ENCODE results near the gene HSPG2.
"Not testable (repeated sequence)": the region's sequence is repeated elsewhere in the genome, so short reads cannot be mapped to it uniquely, and the experiment has no call there.

Gene HSPG2

DNA sequence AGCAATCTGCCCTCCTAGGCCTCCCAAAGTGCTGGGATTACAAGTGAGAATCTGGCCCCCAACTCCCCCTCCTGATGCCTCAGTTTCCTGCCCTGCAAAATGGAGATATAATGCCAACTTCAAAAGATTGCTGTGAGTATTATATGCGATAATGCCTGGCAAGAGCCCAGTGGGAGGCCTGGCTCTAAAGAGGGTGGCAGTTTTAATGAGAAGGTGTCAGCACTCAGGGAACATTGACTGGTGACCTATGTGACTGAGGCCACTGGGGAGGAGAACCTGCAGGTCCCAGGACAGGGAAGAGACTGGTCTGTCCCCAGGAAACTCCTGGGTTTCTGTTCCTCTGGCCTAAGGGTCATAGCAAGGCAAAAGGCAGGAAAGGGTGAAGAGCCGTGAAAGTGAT, 11.0 kb downstream of the HSPG2 start:
- H3K4me1 ChIP-seq (ENCODE audit: control insufficient read depth in 5 of 5, insufficient read depth in 5 of 5, low read length in 5 of 5): peaks cover 45 to 98% (median 86%) of the 10 kb centered on the region in 5 donors
- H3K36me3 ChIP-seq (ENCODE audit: control insufficient read depth in 5 of 5, insufficient read depth in 5 of 5, low read length in 5 of 5): peaks cover 0 to 39% (median 5%) of the 10 kb centered on the region in 5 donors
- H3K4me3 ChIP-seq (ENCODE audit: low read depth in 1 of 5, low read length in 5 of 5): no peak overlapping the region
- no peaks in the 10 kb centered on the region for H3K9me3 ChIP-seq (ENCODE audit: control insufficient read depth in 5 of 5, low read length in 5 of 5)
- H3K9ac ChIP-seq (ENCODE audit: low read length in 5 of 5): peak overlapping the region in 3 of 5 donors; percentile 14 to 56 (median 44)
- no peaks in the 10 kb centered on the region for H3K27me3 ChIP-seq (ENCODE audit: control insufficient read depth in 5 of 5, insufficient read depth in 4 of 5, low read length in 5 of 5)
- peak overlapping the region; percentile 95 for H3K27ac ChIP-seq (ENCODE audit: low read depth, low read length)

DNA sequence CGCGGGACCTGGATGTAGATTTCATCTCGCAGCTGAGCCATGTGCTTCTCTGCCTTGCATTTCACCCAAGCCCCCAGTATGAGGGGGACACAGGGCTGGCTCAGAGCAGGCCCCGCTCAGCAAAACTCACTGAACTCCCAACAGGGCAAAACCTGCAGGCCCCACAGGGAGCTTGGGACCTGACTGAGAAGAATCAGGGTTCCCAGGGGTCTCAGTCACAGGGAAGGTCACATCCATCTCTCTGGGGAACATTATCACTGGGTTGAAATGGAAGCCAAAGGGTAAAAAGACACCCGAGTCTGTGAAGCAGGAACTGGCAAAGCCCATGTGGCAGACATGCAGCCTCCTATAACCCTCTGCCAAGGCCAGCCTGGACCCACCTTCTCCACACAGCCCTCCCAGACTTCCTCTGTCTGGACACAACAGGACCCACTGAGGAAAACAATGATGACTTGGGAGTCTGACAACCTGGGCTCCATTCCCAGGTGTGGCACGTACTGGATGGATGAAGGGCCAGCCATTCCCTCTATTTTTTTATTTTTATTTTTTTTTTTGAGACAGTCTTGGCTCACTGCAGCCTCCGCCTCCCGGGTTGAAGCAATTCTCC, 11.7 kb downstream of the HSPG2 start:
- H3K4me3 ChIP-seq (ENCODE audit: low read depth in 1 of 5, low read length in 5 of 5): peak overlapping the region in 1 of 5 donors; percentile 10
- H3K9me3 ChIP-seq (ENCODE audit: control insufficient read depth in 5 of 5, low read length in 5 of 5): no peaks in the 10 kb centered on the region
- peaks cover 47 to 98% (median 86%) of the 10 kb centered on the region in 5 donors for H3K4me1 ChIP-seq (ENCODE audit: control insufficient read depth in 5 of 5, insufficient read depth in 5 of 5, low read length in 5 of 5)
- no peaks in the 10 kb centered on the region for H3K27me3 ChIP-seq (ENCODE audit: control insufficient read depth in 5 of 5, insufficient read depth in 4 of 5, low read length in 5 of 5)
- peak overlapping the region; percentile 95 for H3K27ac ChIP-seq (ENCODE audit: low read depth, low read length)
- peaks cover 0 to 36% (median 5%) of the 10 kb centered on the region in 5 donors for H3K36me3 ChIP-seq (ENCODE audit: control insufficient read depth in 5 of 5, insufficient read depth in 5 of 5, low read length in 5 of 5)
- peak overlapping the region in 3 of 5 donors; percentile 1 to 20 (median 3) for H3K9ac ChIP-seq (ENCODE audit: low read length in 5 of 5)

DNA sequence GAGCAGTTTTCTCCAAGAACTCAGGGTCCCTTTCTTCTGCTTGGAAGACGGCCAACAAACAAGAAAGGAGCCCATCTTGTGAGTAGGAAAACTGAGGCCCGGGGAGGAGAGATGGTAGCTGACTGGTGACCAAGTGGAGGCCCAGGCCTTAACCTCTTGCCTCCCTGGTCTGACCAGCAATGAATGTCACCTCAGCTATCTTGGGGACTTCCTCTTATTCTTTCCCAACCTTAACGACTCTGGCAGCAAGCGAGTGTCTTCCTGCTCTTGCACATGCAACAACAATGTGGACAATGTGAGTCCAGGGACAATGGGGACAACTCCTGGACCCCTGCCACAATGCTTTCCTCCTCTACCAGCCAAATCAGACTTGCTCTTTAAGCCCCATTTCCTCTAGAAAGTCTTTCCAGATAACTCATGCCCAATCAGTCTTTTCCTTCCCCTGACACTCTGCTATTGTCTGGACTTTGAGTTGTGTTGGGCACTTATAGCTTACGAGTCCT, 12.6 kb downstream of the HSPG2 start:
- H3K4me1 ChIP-seq (ENCODE audit: control insufficient read depth in 5 of 5, insufficient read depth in 5 of 5, low read length in 5 of 5): peaks cover 49 to 96% (median 86%) of the 10 kb centered on the region in 5 donors
- H3K4me3 ChIP-seq (ENCODE audit: low read depth in 1 of 5, low read length in 5 of 5): peak overlapping the region in 2 of 5 donors; percentile 10 to 42

DNA sequence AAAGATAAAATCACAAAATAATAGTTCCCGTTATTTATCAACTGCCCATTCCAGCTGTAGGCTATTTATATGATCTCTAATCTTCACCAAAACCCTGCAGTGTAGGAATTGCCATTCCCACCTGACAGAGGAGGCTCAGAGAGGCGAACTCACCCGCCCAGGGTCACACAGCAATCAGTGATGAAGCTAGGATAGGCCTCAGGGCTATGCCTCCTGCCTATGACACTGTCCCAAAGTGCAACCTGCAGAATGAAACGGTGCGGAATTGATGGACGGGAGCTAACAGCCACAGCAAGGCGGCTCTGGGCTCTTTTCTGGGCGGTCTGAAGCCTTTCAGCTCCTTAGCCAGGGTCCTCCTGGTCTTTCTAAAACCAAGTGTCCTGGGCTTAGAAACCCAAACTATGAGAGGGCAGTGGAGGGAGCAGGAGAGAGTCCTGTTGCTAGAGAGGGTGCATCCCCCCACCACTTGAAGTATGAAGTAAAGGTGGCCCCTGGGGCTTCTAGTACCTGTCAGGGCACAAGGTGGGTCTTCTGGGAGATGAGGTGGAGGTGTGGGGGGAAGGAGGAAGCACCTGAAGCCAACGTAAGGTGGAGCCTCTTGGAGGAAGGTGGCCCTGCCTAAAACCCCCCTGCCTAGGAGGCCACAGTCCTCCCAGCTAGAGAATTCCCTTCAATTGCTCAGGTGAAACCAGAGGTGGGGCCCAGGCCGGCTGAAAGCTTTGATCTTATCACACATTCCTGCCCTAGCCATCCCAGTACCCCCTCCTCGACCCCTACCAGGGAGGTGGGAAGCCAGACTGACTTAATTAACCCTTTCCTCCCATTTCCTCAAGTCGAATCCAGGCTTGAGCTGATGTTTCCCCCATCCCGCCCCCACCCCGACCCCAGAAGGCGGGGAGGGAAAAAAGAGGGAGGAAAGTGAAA, 14.8 kb downstream of the HSPG2 start:
- peaks cover 0 to 32% (median 11%) of the 10 kb centered on the region in 5 donors for H3K36me3 ChIP-seq (ENCODE audit: control insufficient read depth in 5 of 5, insufficient read depth in 5 of 5, low read length in 5 of 5)
- no peaks in the 10 kb centered on the region for H3K9me3 ChIP-seq (ENCODE audit: control insufficient read depth in 5 of 5, low read length in 5 of 5)
- peak overlapping the region in 1 of 5 donors; percentile 19 for H3K4me3 ChIP-seq (ENCODE audit: low read depth in 1 of 5, low read length in 5 of 5)
- H3K4me1 ChIP-seq (ENCODE audit: control insufficient read depth in 5 of 5, insufficient read depth in 5 of 5, low read length in 5 of 5): peaks cover 43 to 92% (median 83%) of the 10 kb centered on the region in 5 donors
- no peaks in the 10 kb centered on the region for H3K27me3 ChIP-seq (ENCODE audit: control insufficient read depth in 5 of 5, insufficient read depth in 4 of 5, low read length in 5 of 5)
- peak overlapping the region; percentile 95 for H3K27ac ChIP-seq (ENCODE audit: low read depth, low read length)
- H3K9ac ChIP-seq (ENCODE audit: low read length in 5 of 5): peak overlapping the region in 2 of 5 donors; percentile 37 to 58

More for the DNA sequence above, 12.6 kb downstream of the HSPG2 start:
- no peaks in the 10 kb centered on the region for H3K9me3 ChIP-seq (ENCODE audit: control insufficient read depth in 5 of 5, low read length in 5 of 5)
- H3K27ac ChIP-seq (ENCODE audit: low read depth, low read length): peak overlapping the region; percentile 95
- H3K27me3 ChIP-seq (ENCODE audit: control insufficient read depth in 5 of 5, insufficient read depth in 4 of 5, low read length in 5 of 5): no peaks in the 10 kb centered on the region
- peaks cover 0 to 33% (median 6%) of the 10 kb centered on the region in 5 donors for H3K36me3 ChIP-seq (ENCODE audit: control insufficient read depth in 5 of 5, insufficient read depth in 5 of 5, low read length in 5 of 5)
- peak overlapping the region in 3 of 5 donors; percentile 21 to 67 (median 35) for H3K9ac ChIP-seq (ENCODE audit: low read length in 5 of 5)

DNA sequence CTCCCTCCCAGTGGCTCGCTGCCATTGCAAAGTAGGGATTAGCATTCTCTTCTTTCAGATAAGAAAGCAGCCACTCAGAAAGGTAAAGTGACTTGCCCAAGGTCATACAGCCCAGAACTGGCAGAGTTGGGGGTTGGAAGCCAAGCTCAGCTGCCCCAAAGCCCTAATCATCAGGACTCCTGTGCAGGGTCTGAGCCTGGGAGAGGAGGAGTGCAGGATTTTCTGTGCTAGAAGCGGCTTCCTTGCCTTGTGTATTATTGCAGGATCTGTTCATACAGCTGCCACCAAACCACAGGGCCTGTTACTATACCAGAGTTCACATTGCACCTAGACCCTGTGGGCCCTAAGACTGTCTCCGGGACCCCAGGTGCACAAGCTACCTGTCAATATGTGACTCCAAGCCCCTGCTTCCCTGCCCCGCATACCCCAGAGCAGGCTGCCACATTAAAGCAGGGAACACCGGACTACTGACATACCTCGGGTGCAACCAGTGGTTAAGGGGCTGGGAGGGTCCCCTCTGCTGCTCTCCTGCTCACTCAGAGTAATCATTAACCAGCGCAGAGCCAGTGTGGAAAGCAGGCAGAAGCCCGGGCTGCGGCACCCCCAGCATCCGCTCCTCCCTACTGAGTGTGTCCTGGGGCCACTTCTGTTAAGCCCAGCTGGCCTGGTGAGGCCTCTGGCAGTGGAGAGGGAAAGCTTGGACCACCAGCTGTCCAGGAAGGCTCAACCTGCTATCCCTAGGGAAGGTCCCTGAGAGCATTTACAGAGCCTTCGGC, 15.8 kb downstream of the HSPG2 start:
- no peaks in the 10 kb centered on the region for H3K27me3 ChIP-seq (ENCODE audit: control insufficient read depth in 5 of 5, insufficient read depth in 4 of 5, low read length in 5 of 5)
- H3K36me3 ChIP-seq (ENCODE audit: control insufficient read depth in 5 of 5, insufficient read depth in 5 of 5, low read length in 5 of 5): peaks cover 0 to 34% (median 11%) of the 10 kb centered on the region in 5 donors
- H3K4me1 ChIP-seq (ENCODE audit: control insufficient read depth in 5 of 5, insufficient read depth in 5 of 5, low read length in 5 of 5): peaks cover 42 to 89% (median 78%) of the 10 kb centered on the region in 5 donors
- H3K27ac ChIP-seq (ENCODE audit: low read depth, low read length): peak overlapping the region; percentile 95
- H3K9me3 ChIP-seq (ENCODE audit: control insufficient read depth in 5 of 5, low read length in 5 of 5): no peaks in the 10 kb centered on the region
- H3K4me3 ChIP-seq (ENCODE audit: low read depth in 1 of 5, low read length in 5 of 5): peak overlapping the region in 1 of 5 donors; percentile 19
- H3K9ac ChIP-seq (ENCODE audit: low read length in 5 of 5): peak overlapping the region in 4 of 5 donors; percentile 2 to 58 (median 14)

DNA sequence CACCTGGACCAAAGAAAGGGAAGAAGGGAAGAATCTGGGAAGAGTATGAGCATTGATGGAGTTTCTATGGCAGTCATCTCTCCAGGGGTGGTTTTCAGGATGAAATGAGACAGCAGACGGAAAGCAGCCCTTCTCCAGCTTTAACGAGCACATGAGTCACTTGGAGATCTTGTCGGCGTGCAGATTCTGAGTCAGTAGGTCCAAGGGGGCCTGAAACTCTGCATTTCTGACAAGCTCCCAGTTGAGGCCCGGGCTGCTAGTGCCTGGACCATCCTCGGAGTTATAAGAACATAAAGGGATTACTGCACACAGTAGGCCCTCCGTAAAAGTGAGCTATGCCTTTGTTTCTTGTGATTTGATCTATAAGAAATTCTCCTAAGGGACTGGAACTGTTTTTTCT, 17.6 kb downstream of the HSPG2 start:
- Histone ChIP-seq H3K4me1 (ENCODE audit: control insufficient read depth in 5 of 5, insufficient read depth in 5 of 5, low read length in 5 of 5) (peaks cover 36 to 86% (median 72%) of the 10 kb centered on the region in 5 donors), H3K9me3 (ENCODE audit: control insufficient read depth in 5 of 5, low read length in 5 of 5) (no peaks in the 10 kb centered on the region), H3K27ac (ENCODE audit: low read depth, low read length) (peak overlapping the region; percentile 95), H3K27me3 (ENCODE audit: control insufficient read depth in 5 of 5, insufficient read depth in 4 of 5, low read length in 5 of 5) (peaks cover 0 to 3% (median 0%) of the 10 kb centered on the region in 5 donors), H3K36me3 (ENCODE audit: control insufficient read depth in 5 of 5, insufficient read depth in 5 of 5, low read length in 5 of 5) (peaks cover 0 to 37% (median 18%) of the 10 kb centered on the region in 5 donors), H3K4me3 (ENCODE audit: low read depth in 1 of 5, low read length in 5 of 5) (no peak overlapping the region), H3K9ac (ENCODE audit: low read length in 5 of 5) (no peak overlapping the region)

DNA sequence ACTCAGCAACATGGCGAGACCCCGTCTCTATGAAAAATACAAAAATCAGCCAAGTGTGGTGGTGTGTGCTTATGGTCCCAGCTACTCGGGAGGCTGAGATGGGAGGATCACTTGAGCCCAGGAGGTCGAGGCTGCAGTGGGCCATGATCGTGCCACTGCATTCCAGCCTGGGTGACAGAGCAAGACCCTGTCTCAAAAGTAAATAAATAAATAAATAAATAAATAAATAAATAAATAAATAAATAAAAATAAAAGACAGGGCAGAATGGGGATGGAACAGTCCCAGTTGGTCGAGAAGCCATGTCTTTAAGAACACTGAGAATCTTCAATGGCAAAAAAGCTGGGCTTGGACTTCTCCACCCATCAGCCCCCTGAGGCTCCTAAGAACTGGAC, 19.9 kb downstream of the HSPG2 start:
- not testable (repeated sequence) for H3K9me3 ChIP-seq (ENCODE audit: control insufficient read depth in 5 of 5, low read length in 5 of 5); H3K27me3 ChIP-seq (ENCODE audit: control insufficient read depth in 5 of 5, insufficient read depth in 4 of 5, low read length in 5 of 5); H3K9ac ChIP-seq (ENCODE audit: low read length in 5 of 5); H3K4me3 ChIP-seq (ENCODE audit: low read depth in 1 of 5, low read length in 5 of 5)
- peak overlapping the region; percentile 95 for H3K27ac ChIP-seq (ENCODE audit: low read depth, low read length)
- H3K4me1 ChIP-seq (ENCODE audit: control insufficient read depth in 5 of 5, insufficient read depth in 5 of 5, low read length in 5 of 5): peaks cover 36 to 87% (median 75%) of the 10 kb centered on the region in 5 donors
- H3K36me3 ChIP-seq (ENCODE audit: control insufficient read depth in 5 of 5, insufficient read depth in 5 of 5, low read length in 5 of 5): peaks cover 0 to 27% (median 21%) of the 10 kb centered on the region in 5 donors

DNA sequence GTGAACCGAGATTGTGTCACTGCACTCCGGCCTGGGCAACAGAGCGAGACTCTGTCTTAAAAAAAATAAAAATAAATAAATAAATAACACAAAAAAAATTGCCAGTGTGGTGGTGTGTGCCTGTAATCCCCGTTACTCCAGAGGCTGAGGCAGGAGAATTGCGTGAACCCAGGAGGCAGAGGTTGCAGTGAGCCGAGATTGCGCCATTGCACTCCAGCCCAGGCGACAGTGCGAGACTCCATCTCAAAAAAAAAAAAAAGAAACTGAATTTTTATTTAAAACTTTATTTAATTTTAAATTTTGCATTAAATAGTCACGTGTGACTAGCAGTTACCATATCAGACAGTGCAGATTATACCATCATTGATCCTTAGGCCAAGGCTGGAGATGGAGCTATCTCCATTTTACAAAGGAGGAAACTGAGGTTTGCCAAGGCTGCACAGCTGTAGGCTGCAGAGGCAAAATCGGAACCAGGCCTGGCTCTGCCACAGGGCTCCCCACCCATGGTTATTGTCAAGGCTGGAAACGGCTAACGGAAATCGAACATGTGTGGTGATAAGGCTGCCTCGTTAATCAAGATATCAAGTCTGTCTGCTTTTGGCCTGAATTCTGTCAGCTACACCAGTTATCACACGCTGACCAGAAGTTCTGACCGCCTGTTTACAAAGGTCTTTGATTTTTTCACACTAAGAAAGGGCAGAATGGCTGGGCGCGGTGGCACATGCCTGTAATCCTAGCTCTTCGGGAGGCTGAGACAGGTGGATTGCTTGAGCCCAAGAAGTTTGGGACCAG, 20.5 kb downstream of the HSPG2 start:
- H3K27ac ChIP-seq (ENCODE audit: low read depth, low read length): peak overlapping the region; percentile 98
- H3K27me3 ChIP-seq (ENCODE audit: control insufficient read depth in 5 of 5, insufficient read depth in 4 of 5, low read length in 5 of 5): peaks cover 0 to 3% (median 0%) of the 10 kb centered on the region in 5 donors
- peaks cover 38 to 87% (median 75%) of the 10 kb centered on the region in 5 donors for H3K4me1 ChIP-seq (ENCODE audit: control insufficient read depth in 5 of 5, insufficient read depth in 5 of 5, low read length in 5 of 5)
- no peak overlapping the region for H3K4me3 ChIP-seq (ENCODE audit: low read depth in 1 of 5, low read length in 5 of 5)
- H3K9me3 ChIP-seq (ENCODE audit: control insufficient read depth in 5 of 5, low read length in 5 of 5): no peaks in the 10 kb centered on the region
- H3K9ac ChIP-seq (ENCODE audit: low read length in 5 of 5): no peak overlapping the region
- peaks cover 0 to 21% (median 18%) of the 10 kb centered on the region in 5 donors for H3K36me3 ChIP-seq (ENCODE audit: control insufficient read depth in 5 of 5, insufficient read depth in 5 of 5, low read length in 5 of 5)
